Measurements from ENCODE around the gene CELA1. TPM values are rescaled to one million over a fixed set of nuclear protein-coding genes. Genes with fewer than 3 reads are reported as not detected.
A peak's percentile ranks its signal among the peaks of the same experiment; 100 is the strongest.

The CELA1 gene
- total and polyA plus RNA-seq, 9 donors = not detected

DNA sequence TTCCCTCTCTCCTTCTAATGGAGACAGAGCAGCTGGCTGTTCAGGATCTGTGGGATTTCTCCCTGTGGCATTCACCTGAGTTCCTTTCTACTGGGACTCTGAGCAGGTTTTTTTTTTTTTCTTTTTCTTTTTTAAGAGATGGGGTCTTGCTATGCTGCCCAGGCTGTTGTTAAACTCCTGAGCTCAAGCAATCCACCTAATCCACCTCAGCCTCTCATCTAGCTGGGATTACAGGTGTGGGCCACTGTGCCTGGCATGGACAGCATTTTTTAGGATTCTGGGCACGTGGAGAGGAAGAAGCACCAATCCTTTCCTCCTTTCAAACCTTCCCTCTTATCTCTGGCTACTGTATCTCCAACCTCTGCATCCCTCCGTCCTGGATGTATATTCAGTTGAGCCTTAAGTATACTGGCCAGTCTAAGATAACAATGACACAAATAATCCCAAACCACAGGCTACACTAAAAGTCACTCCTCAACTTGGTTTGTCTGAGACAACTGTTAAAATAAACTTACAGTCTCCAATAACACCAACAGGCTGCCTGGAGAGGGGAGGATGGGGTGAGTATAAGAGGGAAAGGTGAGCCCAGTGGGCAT, 16.4 kb upstream of the CELA1 start:
- Histone ChIP-seq H3K4me3 (ENCODE audit: low read length) (no peak overlapping the region), H3K9me3 (replicated peaks; ENCODE audit: control insufficient read depth, low read depth, low read length) (no peaks in the 10 kb centered on the region), H3K27ac (ENCODE audit: low read length) (no peak overlapping the region), H3K27me3 (ENCODE audit: control insufficient read depth, insufficient read depth, low read length) (no peaks in the 10 kb centered on the region), H3K36me3 (ENCODE audit: control insufficient read depth, insufficient read depth, low read length) (no peaks in the 10 kb centered on the region), H3K4me1 (ENCODE audit: control insufficient read depth, insufficient read depth, low read length) (no peaks in the 10 kb centered on the region)
- DNase-seq = no peak
- WGBS (ENCODE audit: insufficient coverage) = 65% methylated on average over 2 of the region's 2 CpGs

DNA sequence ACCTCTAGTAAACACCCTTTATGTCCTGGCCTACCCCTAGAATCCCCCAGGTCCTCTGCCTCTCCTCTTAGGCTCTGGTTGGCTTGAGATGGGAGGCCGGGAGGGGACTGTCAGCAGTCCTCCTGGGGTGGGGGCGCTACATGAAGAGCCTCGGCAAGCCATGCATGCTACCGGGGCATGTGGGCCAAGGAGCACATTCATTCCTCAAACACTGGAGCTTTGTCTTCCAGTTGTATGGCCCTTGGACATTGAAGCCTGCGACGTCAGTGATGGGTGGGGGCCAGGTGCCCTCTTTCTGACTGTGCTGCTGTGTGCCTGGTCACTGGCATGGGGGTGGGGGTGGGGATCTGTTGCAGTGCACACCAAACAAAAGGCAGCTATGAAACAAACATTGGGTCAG, 15.8 kb upstream of the CELA1 start:
- H3K27me3 ChIP-seq (ENCODE audit: control insufficient read depth, insufficient read depth, low read length) = peaks cover 2% of the 10 kb centered on the region
- no peak overlapping the region for H3K4me3 ChIP-seq (ENCODE audit: low read length)
- no peaks in the 10 kb centered on the region for H3K4me1 ChIP-seq (ENCODE audit: control insufficient read depth, insufficient read depth, low read length)
- no peaks in the 10 kb centered on the region for H3K9me3 ChIP-seq (replicated peaks; ENCODE audit: control insufficient read depth, low read depth, low read length)
- 93% methylated on average over 3 of the region's 6 CpGs for WGBS (ENCODE audit: insufficient coverage)
- H3K36me3 ChIP-seq (ENCODE audit: control insufficient read depth, insufficient read depth, low read length) = no peaks in the 10 kb centered on the region
- no peak overlapping the region for H3K27ac ChIP-seq (ENCODE audit: low read length)
- no peak for DNase-seq

- Histone ChIP-seq H3K27me3 (ENCODE audit: control insufficient read depth, insufficient read depth, low read length) (peaks cover 2% of the 10 kb centered on the region), H3K36me3 (ENCODE audit: control insufficient read depth, insufficient read depth, low read length) (no peaks in the 10 kb centered on the region), H3K4me3 (ENCODE audit: low read length) (no peak overlapping the region), H3K9me3 (replicated peaks; ENCODE audit: control insufficient read depth, low read depth, low read length) (no peaks in the 10 kb centered on the region), H3K4me1 (ENCODE audit: control insufficient read depth, insufficient read depth, low read length) (no peaks in the 10 kb centered on the region), H3K27ac (ENCODE audit: low read length) (no peak overlapping the region)
- no peak for DNase-seq
- 91% methylated on average over 7 of the region's 8 CpGs for WGBS (ENCODE audit: insufficient coverage)
These were observed 14.9 kb upstream of the CELA1 start for GRCh38 chr12:51361161-51362016.

- Histone ChIP-seq H3K36me3 (ENCODE audit: control insufficient read depth, insufficient read depth, low read length) (no peaks in the 10 kb centered on the region), H3K9me3 (replicated peaks; ENCODE audit: control insufficient read depth, low read depth, low read length) (no peaks in the 10 kb centered on the region), H3K27ac (ENCODE audit: low read length) (no peak overlapping the region), H3K4me3 (ENCODE audit: low read length) (no peak overlapping the region), H3K27me3 (ENCODE audit: control insufficient read depth, insufficient read depth, low read length) (peaks cover 2% of the 10 kb centered on the region), H3K4me1 (ENCODE audit: control insufficient read depth, insufficient read depth, low read length) (no peaks in the 10 kb centered on the region)
- DNase-seq = no peak
- WGBS (ENCODE audit: insufficient coverage) = 100% methylated on average over 1 of the region's 2 CpGs
These were observed 13.8 kb upstream of the CELA1 start for GRCh38 chr12:51360315-51360714.

DNA sequence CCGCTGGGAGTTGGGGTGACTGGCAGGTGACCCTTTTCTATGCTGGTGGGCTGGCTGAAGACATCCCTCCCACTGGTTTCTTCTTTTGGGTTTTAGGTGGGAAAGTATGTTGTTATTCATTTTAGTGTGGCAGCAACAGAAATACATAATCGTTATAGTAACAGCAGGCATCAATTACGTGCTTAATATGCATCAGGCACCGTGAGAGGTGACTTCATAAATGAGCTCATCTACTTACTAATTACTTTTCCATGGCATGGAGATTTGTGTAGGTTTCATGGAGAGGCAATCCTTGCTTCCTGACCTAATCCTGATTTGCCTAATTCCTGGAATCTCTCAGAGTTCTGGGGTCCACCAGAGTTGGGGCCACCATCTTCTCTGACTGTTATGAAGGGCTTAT, 13.4 kb upstream of the CELA1 start:
- Histone ChIP-seq H3K36me3 (ENCODE audit: control insufficient read depth, insufficient read depth, low read length) (no peaks in the 10 kb centered on the region), H3K9me3 (replicated peaks; ENCODE audit: control insufficient read depth, low read depth, low read length) (no peaks in the 10 kb centered on the region)
- no CpG with 5 or more reads among the region's 4 CpGs for WGBS (ENCODE audit: insufficient coverage)

DNA sequence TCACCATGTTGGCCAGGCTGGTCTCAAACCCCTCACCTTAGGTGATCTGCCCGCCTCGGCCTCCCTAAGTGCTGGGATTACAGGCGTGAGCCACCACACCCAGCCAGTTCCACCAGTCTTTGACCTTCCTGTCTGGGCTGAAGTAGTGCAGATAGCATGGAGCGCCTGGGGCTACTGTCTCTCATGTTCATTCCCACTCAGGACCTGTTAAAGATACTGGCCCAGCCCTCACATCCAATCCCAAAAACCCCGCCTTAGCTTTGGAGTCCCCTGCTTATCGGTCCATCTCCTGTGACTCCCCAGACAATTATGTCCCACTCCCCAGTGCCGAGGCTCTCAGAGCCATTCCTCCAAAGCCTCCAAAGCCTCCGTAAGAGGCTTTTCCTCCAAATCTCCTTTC, 12.0 kb upstream of the CELA1 start:
- 96% methylated on average over 8 of the region's 8 CpGs for WGBS (ENCODE audit: insufficient coverage)
- Histone ChIP-seq H3K36me3 (ENCODE audit: control insufficient read depth, insufficient read depth, low read length) (no peaks in the 10 kb centered on the region), H3K27me3 (ENCODE audit: control insufficient read depth, insufficient read depth, low read length) (peaks cover 2% of the 10 kb centered on the region), H3K27ac (ENCODE audit: low read length) (no peak overlapping the region), H3K9me3 (replicated peaks; ENCODE audit: control insufficient read depth, low read depth, low read length) (no peaks in the 10 kb centered on the region), H3K4me3 (ENCODE audit: low read length) (no peak overlapping the region), H3K4me1 (ENCODE audit: control insufficient read depth, insufficient read depth, low read length) (no peaks in the 10 kb centered on the region)
- DNase-seq = no peak

More for the DNA sequence above, 13.4 kb upstream of the CELA1 start:
- peaks cover 2% of the 10 kb centered on the region for H3K27me3 ChIP-seq (ENCODE audit: control insufficient read depth, insufficient read depth, low read length)
- no peaks in the 10 kb centered on the region for H3K4me1 ChIP-seq (ENCODE audit: control insufficient read depth, insufficient read depth, low read length)
- no peak overlapping the region for H3K27ac ChIP-seq (ENCODE audit: low read length)
- no peak for DNase-seq
- no peak overlapping the region for H3K4me3 ChIP-seq (ENCODE audit: low read length)

DNA sequence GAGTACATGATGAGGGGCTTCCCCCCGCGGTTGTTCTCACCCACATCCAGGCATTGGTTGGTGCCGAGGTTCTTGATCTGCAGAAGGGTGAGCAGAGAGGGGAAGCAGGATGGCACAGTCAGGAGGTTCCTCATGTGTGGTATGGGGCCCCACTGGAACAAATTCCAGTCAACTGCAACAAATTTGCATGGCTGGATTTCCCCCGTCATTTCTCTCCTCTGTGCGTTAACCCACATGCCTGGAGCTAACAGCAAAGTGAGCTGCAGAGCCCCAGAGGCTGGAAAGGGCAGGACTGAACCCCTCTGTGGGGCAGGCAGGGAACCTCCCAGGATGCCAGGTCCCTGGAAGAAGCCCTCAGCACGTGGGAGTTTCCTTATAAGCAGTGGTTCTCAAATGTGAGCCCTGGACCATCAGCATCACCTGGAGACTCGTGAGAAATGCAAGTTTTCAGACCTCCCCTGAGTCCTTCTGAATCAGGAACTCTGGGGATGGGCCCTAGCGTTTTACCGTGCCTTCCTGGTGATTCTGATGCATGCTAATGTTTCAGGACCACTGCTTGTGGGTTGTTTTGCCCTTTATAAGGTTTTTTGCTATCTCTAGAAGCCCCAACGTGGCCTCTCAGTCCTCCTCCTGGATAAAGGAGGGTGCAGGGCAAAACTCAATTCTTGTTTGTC, 11.0 kb upstream of the CELA1 start:
- Histone ChIP-seq H3K27me3 (ENCODE audit: control insufficient read depth, insufficient read depth, low read length) (peaks cover 2% of the 10 kb centered on the region), H3K4me3 (ENCODE audit: low read length) (no peak overlapping the region), H3K9me3 (replicated peaks; ENCODE audit: control insufficient read depth, low read depth, low read length) (no peaks in the 10 kb centered on the region), H3K27ac (ENCODE audit: low read length) (no peak overlapping the region), H3K36me3 (ENCODE audit: control insufficient read depth, insufficient read depth, low read length) (no peaks in the 10 kb centered on the region), H3K4me1 (ENCODE audit: control insufficient read depth, insufficient read depth, low read length) (no peaks in the 10 kb centered on the region)
- no peak for DNase-seq
- WGBS (ENCODE audit: insufficient coverage) = 68% methylated on average over 8 of the region's 10 CpGs

GRCh38 chr12:51351913-51352532, 5.5 kb upstream of the CELA1 start:
- 24% methylated on average over 8 of the region's 11 CpGs for WGBS (ENCODE audit: insufficient coverage)
- H3K4me1 ChIP-seq (ENCODE audit: control insufficient read depth, insufficient read depth, low read length) = no peaks in the 10 kb centered on the region
- no peaks in the 10 kb centered on the region for H3K36me3 ChIP-seq (ENCODE audit: control insufficient read depth, insufficient read depth, low read length)
- no peak overlapping the region for H3K4me3 ChIP-seq (ENCODE audit: low read length)
- peak; percentile 19 for DNase-seq
- H3K27me3 ChIP-seq (ENCODE audit: control insufficient read depth, insufficient read depth, low read length) = peaks cover 3% of the 10 kb centered on the region
- H3K9me3 ChIP-seq (replicated peaks; ENCODE audit: control insufficient read depth, low read depth, low read length) = no peaks in the 10 kb centered on the region
- H3K27ac ChIP-seq (ENCODE audit: low read length) = no peak overlapping the region

DNA sequence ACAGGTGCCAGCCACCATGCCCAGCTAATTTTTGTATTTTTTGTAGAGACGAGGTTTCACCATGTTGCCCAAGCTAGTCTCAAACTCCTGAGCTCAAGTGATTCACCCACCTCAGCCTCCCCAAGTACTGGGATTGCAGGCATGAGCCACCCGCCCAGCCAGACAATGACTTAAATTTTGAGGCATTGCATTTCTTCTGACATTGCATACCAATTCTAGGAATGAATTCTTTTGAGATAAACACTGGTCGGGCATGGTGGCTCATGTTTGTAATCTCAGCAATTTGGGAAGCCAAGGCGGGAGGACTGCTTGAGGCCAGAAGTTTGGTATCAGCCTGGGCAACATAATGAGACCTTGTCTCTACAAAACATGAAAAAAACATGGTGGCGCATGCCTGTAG, 2.5 kb upstream of the CELA1 start:
- no peaks in the 10 kb centered on the region for H3K9me3 ChIP-seq (replicated peaks; ENCODE audit: control insufficient read depth, low read depth, low read length)
- H3K4me3 ChIP-seq (ENCODE audit: low read length) = no peak overlapping the region
- H3K27me3 ChIP-seq (ENCODE audit: control insufficient read depth, insufficient read depth, low read length) = peaks cover 3% of the 10 kb centered on the region
- no peaks in the 10 kb centered on the region for H3K36me3 ChIP-seq (ENCODE audit: control insufficient read depth, insufficient read depth, low read length)
- 100% methylated on average over 3 of the region's 5 CpGs for WGBS (ENCODE audit: insufficient coverage)
- DNase-seq = no peak
- no peaks in the 10 kb centered on the region for H3K4me1 ChIP-seq (ENCODE audit: control insufficient read depth, insufficient read depth, low read length)
- H3K27ac ChIP-seq (ENCODE audit: low read length) = no peak overlapping the region

DNA sequence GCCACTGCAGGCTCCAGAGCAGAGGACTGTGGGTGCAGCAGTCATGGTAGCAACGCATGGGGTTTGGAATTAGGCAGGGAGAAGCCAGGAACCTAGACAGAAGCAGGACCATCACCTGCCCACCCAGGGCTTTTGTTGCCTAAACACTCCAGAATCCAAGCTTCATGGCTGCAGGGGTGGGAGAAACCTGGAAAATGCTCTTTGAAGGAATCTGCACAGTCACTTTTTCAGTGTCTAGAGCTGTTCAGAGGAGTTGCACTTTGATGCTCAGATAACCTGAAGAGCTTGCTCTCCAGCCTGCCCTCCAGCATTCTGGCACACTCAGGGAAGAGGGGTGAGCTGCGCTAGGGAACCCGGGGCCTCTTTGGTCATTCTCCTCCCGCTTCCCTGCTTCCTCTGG, 1.6 kb upstream of the CELA1 start:
- no peak for DNase-seq
- H3K4me1 ChIP-seq (ENCODE audit: control insufficient read depth, insufficient read depth, low read length) = no peaks in the 10 kb centered on the region
- H3K9me3 ChIP-seq (replicated peaks; ENCODE audit: control insufficient read depth, low read depth, low read length) = no peaks in the 10 kb centered on the region
- H3K27ac ChIP-seq (ENCODE audit: low read length) = no peak overlapping the region
- peaks cover 3% of the 10 kb centered on the region for H3K27me3 ChIP-seq (ENCODE audit: control insufficient read depth, insufficient read depth, low read length)
- no peaks in the 10 kb centered on the region for H3K36me3 ChIP-seq (ENCODE audit: control insufficient read depth, insufficient read depth, low read length)
- WGBS (ENCODE audit: insufficient coverage) = 89% methylated on average over 3 of the region's 4 CpGs
- no peak overlapping the region for H3K4me3 ChIP-seq (ENCODE audit: low read length)
